ENCODE measurements around the gene ZNF664. TPM values are rescaled to one million over a fixed set of nuclear protein-coding genes. Genes with fewer than 3 reads are reported as not detected.

The ZNF664 gene
- total RNA-seq, 3 donors from 2014 or later: 101 to 132 (median 101) TPM

DNA sequence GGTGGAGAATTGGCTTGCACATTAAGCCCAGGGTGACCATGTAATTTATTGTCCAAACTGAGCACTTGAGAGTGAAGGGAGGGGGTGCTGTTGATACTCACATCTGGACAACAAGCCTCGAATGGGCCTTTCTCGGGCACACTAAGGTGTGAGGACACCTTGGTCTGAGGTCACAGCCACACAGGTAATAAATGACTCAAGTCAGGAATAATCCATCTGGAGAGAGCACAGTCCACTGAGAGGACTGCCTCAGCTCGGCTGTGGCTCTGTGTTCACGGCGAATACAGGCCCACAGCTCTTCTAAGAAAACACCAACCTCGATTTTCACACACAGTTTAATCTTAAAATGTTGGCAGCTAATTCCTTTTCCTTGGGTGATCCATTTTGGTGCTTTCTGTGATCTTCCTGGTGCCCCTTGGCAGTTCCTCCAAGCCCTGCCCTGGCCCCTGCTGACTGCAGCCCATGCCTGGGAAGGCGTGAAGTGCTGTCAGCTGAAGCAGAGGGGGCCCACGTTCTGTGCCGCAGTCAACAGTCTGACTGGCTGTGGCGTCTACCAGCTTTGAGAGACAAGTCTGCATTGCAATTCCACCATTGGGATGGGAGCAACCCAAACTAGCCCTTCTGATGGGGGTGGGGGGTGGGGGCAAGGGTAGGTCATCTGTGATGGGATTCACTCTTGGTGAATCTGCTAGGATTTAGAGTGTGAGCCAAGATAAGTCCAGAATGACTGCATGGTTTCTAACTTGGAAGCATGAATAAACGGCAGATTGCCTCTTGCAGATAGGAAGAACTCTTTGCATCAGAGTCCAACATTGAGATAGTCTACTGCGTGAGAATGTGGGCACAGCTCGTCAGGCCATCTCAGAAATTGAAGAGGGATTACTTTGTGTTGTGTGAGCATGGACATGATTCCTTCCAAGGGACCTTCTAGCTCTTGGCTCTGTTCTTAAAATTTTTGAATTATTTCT is 42.8 kb downstream of the ZNF664 start:
- intact Hi-C loops (cut with DNase I, micrococcal nuclease): no loop called here
- peak; percentile 34 for ATAC-seq
- no peak for DNase-seq
- TF ChIP-seq CTCF (IDR thresholded peaks at IDR 0.05): no peak
- H3K36me3 ChIP-seq (ENCODE audit: low read depth): peaks cover 11% of the 10 kb centered on the region
- no peak overlapping the region for H3K4me3 ChIP-seq
- H3K9me3 ChIP-seq: no peaks in the 10 kb centered on the region
- no peaks in the 10 kb centered on the region for H3K4me1 ChIP-seq (ENCODE audit: low read depth)

DNA sequence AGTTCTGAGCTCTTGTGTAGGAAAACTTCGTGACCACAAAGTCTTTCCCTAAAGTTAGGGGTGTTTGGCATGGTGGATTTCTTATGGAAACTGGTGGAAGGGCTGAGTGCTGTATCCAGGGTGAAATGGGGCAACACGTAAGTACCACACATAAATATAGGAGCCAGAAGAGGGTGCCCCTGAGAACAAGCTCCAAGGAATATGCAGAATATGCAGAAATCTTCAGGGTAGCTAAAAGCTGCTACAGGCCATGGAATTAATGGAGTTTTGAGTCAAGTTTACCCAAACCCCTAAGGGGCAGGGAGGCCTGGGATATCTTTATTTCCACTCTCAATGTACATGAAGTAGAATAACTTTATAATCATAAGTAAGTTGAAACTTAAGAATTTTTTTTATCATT is 44.0 kb downstream of the ZNF664 start:
- DNase-seq (no peak), ATAC-seq (no peak)
- peaks cover 9% of the 10 kb centered on the region for H3K36me3 ChIP-seq (ENCODE audit: low read depth)
- no peaks in the 10 kb centered on the region for H3K4me1 ChIP-seq (ENCODE audit: low read depth)
- no peak overlapping the region for H3K4me3 ChIP-seq
- intact Hi-C loops (cut with DNase I, micrococcal nuclease): no loop called here
- H3K9me3 ChIP-seq: no peaks in the 10 kb centered on the region
- TF ChIP-seq CTCF (IDR thresholded peaks at IDR 0.05): no peak

DNA sequence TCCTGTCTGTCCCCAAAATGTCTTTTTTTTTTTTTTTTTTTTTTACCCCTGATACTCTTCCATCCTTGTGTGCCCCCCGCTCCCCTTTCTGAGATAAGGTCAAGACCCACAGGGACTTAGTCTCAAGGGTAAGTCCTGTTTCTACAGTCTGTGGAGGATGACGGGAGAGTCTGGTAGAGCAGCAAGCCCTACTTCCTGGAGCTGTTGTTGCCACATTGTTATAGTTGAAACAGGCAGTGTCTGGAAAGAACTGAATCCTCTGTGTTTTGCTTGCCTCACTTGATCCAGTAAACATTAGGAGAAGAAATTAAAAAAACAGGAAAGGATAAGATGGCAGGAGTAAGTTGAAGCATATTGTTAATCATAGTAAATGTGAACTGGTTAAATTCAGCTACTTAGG is 45.5 kb downstream of the ZNF664 start:
- no peaks in the 10 kb centered on the region for H3K36me3 ChIP-seq (ENCODE audit: low read depth)
- TF ChIP-seq CTCF (IDR thresholded peaks at IDR 0.05): no peak
- no peaks in the 10 kb centered on the region for H3K4me1 ChIP-seq (ENCODE audit: low read depth)
- intact Hi-C loops (cut with DNase I, micrococcal nuclease): no loop called here
- DNase-seq: no peak
- no peak for ATAC-seq
- H3K4me3 ChIP-seq: no peak overlapping the region
- no peaks in the 10 kb centered on the region for H3K9me3 ChIP-seq

- no peak overlapping the region for H3K4me3 ChIP-seq
- intact Hi-C loops (cut with DNase I, micrococcal nuclease): no loop called here
- H3K4me1 ChIP-seq (ENCODE audit: low read depth): no peaks in the 10 kb centered on the region
- H3K36me3 ChIP-seq (ENCODE audit: low read depth): no peaks in the 10 kb centered on the region
- H3K9me3 ChIP-seq: no peaks in the 10 kb centered on the region
- DNase-seq (no peak), ATAC-seq (no peak)
- TF ChIP-seq CTCF (IDR thresholded peaks at IDR 0.05): no peak
Observed at GRCh38 chr12:124019115-124019514, 46.1 kb downstream of the ZNF664 start.

- Histone ChIP-seq H3K36me3 (ENCODE audit: low read depth) (no peaks in the 10 kb centered on the region), H3K4me3 (no peak overlapping the region), H3K4me1 (ENCODE audit: low read depth) (no peaks in the 10 kb centered on the region), H3K9me3 (no peaks in the 10 kb centered on the region)
- intact Hi-C loops (cut with DNase I, micrococcal nuclease): no loop called here
- ATAC-seq: no peak
- no peak for DNase-seq
- TF ChIP-seq CTCF (IDR thresholded peaks at IDR 0.05): no peak
Observed at GRCh38 chr12:124020514-124020949, 47.5 kb downstream of the ZNF664 start.
